GM18511 (cell line): ENCODE measurements around the gene FRMPD4.

Experiments
- ATAC-seq: cut with Tn5 transposase; IDR thresholded peaks from one replicate; pipeline ENCODE4 v1.9.1; 2021; ENCODE audit warnings: mild to moderate bottlenecking, moderate library complexity; ENCODE audit not compliant: unreplicated experiment

Gene FRMPD4

GRCh38 chrX:12292996-12293765 is 154.9 kb downstream of the FRMPD4 start:
- ATAC-seq, result no peak

- no peak for ATAC-seq
These were observed 159.1 kb downstream of the FRMPD4 start for GRCh38 chrX:12297353-12297752.

DNA sequence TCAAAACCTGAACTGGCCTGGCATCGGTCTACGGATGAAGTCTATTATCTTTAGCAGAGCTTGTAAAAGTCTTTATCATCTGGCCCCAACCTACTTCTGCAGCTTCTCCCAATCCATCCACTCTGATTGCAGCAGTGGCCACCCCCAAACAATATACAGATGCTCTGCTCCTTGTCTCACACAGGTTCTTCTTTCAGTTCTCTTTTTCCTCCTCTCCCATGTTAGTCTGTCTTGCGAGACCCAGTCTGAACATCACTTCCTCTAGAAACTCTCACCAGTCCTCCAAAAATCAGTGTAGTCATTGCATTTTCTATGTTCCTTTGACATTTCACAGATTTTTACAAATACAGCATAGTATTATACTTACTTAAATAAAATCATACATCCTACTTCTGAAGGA is 163.0 kb downstream of the FRMPD4 start:
- ATAC-seq, result no peak

- no peak for ATAC-seq
These were observed 166.0 kb downstream of the FRMPD4 start for GRCh38 chrX:12304261-12304660.

- no peak for ATAC-seq
These were observed 169.7 kb downstream of the FRMPD4 start for GRCh38 chrX:12307961-12308360.

DNA sequence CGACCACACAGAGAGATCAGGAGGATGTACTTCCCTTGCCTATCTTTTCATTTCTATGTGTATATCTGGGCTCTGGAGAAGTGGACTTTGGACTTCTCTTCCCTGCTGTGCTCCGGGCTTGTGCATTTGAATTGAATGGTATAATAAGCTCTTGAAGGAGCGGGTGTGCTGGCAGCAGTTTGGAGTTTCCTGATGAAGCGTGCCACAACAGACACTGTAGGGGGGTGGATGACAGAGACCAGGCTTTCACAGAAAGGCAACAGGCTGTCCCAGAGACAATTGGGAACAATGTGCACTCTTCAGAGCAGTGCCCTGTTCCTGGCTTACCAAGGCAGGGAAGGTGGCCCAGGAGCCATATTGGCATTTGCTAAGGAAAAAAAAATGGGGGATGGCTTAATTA is 170.1 kb downstream of the FRMPD4 start:
- ATAC-seq, result no peak

DNA sequence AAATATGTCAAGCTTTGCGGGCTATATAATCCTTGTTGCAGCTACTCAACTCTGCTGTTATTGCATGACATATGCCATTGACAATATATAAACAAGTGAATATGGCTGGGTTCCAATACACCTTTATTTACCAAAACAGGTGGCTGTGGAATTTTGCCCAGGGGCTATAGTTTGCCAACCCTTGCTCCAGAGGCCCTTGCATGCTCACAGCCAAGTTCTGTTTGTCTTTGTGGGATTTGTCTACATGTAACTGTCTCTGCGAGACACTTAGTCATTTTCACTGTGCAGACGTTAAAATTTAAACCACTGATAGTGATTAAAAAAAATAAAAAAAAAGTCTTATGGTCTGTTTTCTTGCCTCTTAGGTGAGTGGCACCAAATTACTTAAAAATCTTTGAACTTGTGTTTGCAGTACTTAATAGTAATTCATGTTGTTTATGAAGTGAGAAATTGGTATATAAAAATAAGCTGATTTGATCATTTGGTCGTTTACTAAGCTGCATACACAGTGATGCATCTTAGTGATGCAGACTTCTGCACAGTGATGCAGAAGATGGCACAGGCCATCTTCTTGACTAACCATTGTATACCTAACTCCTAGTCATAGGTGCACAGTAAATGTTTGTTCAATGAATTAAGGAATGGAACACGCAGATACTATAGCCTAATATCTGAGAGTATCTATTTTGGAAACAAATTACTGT is 170.9 kb downstream of the FRMPD4 start:
- no peak for ATAC-seq

DNA sequence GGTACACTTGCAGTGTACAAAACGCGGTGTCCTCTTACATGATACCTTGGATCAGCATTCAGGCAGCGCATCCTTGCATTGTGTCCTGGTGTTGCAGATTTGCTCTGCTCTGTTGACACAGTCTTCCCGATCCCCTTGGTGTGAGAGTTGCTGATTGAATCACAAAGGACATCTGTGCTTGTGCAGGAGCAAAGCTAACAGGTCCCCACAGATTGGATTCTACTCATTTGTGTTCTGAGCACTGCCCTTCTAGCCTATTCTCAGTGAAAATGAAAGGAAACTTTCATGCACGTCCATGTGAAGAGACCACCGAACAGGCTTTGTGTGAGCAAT is 171.4 kb downstream of the FRMPD4 start:
- no peak for ATAC-seq

- ATAC-seq, result no peak
These were observed 176.4 kb downstream of the FRMPD4 start for GRCh38 chrX:12314651-12315050.

GRCh38 chrX:12315526-12315925 is 177.3 kb downstream of the FRMPD4 start:
- no peak for ATAC-seq

- no peak for ATAC-seq
These were observed 180.8 kb downstream of the FRMPD4 start for GRCh38 chrX:12319003-12319519.

DNA sequence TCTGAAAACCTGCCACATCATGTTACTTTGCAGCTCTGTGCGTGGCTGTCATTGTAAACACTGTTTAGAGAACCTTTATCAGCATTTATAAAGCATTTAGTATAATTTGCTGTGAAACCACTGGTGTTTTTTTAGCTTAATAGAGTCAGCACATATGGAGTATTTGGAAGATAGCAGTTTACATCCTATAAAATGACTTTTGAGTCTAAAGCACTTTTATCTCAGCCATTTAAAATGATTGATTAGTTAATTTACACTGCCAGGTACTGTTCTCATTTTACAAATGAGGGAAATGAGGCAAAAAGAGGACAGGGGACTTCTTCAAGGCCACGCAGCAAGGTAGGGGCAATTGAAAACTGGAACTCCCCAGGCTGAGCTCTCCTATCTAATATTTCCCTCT is 181.7 kb downstream of the FRMPD4 start:
- no peak for ATAC-seq

GRCh38 chrX:12322031-12322430 is 183.8 kb downstream of the FRMPD4 start:
- ATAC-seq, result no peak

- no peak for ATAC-seq
These were observed 186.9 kb downstream of the FRMPD4 start for GRCh38 chrX:12325171-12325570.

- ATAC-seq, result no peak
These were observed 189.6 kb downstream of the FRMPD4 start for GRCh38 chrX:12327836-12328235.

DNA sequence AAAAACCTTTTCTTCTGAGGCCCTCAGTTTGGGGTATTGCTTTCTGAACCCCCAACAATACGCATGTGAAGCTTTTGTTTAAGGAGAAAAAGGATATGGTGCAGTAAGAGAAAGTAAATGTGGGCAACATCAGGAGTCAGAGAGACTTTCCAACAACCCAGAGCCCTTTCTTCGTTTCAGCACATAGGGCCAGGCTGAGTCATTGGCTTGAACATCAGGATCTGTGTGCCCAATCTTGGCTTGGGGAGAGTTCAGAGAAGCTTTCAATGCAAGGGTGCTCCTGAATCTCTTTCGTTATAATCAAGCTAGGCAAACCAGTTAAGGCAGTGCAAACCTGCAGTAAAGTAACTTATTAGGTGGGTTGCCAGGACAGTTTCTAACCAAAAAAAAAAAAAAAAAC is 191.2 kb downstream of the FRMPD4 start:
- no peak for ATAC-seq

DNA sequence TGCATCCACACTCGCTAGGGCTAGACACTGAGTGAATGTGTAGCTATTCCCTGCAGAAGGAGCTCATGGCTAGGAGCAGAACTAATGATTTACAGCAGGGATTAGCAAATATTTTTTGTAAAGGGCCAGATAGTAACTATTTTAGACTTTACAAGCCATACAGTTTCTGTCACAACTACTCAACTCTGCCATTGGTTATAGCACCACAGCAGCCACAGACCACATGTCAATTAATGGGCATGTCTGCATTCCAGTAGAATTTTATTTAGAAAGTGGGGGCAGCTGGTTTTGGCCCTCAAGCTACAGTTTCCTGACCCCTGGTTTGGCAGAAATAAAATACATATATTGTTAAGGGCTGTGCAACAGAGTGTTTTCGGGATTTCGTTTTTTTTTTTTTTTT is 192.6 kb downstream of the FRMPD4 start:
- no peak for ATAC-seq

DNA sequence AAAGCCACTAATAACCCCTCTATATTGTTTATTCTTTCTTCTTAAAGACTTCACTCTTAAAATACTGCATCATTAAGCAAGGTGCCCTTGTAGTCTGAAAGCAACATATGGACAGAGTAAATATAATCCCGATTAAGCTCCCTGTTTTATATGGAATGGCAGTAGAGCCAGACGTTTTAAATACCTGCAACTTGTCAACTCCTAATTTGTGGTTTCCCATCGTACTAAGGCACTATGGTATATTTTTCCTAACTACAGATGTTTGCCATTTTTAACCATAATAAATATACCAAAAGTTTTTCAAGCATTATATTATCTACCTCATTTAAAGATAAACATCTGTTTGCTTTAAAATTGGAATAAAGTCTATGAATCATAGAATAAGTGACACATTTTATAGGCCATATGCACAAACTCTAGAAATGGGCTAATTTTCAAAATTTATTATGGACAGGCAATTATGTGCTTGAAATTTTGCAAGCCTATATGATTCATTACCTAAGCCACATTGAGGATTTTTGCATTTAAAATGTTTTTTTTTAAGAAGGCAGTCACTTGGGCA is 194.6 kb downstream of the FRMPD4 start:
- ATAC-seq, result no peak

GRCh38 chrX:12339921-12340320 is 201.6 kb downstream of the FRMPD4 start:
- no peak for ATAC-seq

DNA sequence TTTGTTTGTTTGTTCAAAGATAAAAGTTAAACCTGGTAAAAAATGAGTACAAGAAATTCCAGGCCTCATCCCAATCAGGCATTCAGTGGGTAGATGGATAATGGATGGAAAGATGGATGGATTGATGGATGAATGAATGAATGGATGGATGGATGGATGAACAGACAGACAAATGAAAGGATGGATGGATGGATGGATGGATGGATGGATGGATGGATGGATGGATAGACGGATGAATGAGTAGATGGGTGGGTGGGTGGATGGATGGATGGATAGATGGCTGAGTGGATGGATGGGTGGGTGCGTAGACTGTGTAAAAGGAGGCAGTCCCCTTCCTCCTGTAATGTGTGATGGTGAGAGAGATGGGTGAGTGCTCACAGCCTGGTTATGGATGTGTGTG is 206.7 kb downstream of the FRMPD4 start:
- no peak for ATAC-seq

DNA sequence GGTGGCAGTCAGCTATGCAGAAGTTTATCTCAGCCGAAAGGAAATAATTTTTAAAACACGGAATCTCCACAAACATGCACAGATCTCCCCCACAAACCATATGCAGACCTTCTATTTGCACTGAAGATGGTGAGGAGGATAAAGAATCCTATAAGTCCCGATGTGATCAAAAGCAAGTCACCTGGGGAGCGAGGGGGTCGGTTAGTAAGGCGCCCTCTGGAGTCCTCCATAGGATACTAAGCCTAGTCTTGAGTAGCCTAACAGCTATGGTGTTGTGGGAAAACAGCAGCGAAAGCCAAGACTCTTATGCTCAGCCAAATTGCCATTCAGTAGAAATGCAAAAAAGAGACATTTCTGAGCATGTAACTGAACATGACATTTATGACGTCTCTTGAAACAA is 210.9 kb downstream of the FRMPD4 start:
- no peak for ATAC-seq

- no peak for ATAC-seq
These were observed 214.6 kb downstream of the FRMPD4 start for GRCh38 chrX:12352922-12353321.
